LNCaP clone FGC (cell line): ENCODE measurements around the gene MFF.

ENCODE experiments used
- DNase-seq: peaks from one replicate; pipeline ENCODE4 v3.0.0-alpha.2; 2011; ENCODE audit warnings: low read depth
- H3K4me3 ChIP-seq: 2 replicates; pipeline ENCODE4 v1.5.1; 2011; ENCODE audit warnings: mild to moderate bottlenecking, low read depth, low read length, control low read depth
- TF ChIP-seq, protein P1 (sequence below): IDR thresholded peaks from 2 replicates; pipeline ENCODE4 v1.5.1; 2012; ENCODE audit warnings: mild to moderate bottlenecking; ENCODE audit not compliant: control insufficient read depth, insufficient read depth; ENCODE audit errors: extremely low read depth

The MFF gene

DNA sequence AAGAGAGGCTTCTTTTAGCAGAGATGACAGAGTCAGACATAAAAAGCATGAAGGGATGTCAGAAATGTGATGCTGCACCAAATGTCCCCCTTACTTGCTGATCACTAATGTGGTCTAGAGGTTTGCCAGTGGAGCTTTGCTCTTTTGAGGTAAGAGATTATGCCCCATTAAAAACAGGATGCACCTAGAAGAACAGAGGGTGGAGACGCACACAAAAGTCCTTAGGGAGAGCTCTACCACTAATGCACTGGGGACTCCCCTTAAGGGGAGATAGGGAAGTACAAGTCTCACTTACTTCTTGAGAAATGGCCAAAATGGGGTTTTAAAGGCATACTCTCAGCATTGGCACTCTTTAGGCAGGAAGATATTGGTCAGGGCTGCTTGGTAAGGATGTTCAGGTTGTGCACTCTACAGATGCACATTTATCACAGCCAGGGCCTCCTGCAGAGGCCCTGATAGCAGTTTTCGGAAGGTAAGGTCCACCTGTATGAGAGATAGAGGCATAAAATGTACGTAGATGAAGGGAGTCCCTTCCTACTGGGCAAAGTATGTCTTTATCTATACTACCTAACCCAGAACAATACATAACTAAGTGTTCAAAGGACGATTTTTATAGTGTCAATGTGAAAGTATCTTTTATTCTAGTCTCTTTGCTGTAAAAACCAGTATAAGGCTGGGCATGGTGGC is 79.7 kb downstream of the MFF start:
- no peak overlapping the region for H3K4me3 ChIP-seq
- TF ChIP-seq, protein P1, sequence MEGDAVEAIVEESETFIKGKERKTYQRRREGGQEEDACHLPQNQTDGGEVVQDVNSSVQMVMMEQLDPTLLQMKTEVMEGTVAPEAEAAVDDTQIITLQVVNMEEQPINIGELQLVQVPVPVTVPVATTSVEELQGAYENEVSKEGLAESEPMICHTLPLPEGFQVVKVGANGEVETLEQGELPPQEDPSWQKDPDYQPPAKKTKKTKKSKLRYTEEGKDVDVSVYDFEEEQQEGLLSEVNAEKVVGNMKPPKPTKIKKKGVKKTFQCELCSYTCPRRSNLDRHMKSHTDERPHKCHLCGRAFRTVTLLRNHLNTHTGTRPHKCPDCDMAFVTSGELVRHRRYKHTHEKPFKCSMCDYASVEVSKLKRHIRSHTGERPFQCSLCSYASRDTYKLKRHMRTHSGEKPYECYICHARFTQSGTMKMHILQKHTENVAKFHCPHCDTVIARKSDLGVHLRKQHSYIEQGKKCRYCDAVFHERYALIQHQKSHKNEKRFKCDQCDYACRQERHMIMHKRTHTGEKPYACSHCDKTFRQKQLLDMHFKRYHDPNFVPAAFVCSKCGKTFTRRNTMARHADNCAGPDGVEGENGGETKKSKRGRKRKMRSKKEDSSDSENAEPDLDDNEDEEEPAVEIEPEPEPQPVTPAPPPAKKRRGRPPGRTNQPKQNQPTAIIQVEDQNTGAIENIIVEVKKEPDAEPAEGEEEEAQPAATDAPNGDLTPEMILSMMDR: no peak
- no peak for DNase-seq

DNA sequence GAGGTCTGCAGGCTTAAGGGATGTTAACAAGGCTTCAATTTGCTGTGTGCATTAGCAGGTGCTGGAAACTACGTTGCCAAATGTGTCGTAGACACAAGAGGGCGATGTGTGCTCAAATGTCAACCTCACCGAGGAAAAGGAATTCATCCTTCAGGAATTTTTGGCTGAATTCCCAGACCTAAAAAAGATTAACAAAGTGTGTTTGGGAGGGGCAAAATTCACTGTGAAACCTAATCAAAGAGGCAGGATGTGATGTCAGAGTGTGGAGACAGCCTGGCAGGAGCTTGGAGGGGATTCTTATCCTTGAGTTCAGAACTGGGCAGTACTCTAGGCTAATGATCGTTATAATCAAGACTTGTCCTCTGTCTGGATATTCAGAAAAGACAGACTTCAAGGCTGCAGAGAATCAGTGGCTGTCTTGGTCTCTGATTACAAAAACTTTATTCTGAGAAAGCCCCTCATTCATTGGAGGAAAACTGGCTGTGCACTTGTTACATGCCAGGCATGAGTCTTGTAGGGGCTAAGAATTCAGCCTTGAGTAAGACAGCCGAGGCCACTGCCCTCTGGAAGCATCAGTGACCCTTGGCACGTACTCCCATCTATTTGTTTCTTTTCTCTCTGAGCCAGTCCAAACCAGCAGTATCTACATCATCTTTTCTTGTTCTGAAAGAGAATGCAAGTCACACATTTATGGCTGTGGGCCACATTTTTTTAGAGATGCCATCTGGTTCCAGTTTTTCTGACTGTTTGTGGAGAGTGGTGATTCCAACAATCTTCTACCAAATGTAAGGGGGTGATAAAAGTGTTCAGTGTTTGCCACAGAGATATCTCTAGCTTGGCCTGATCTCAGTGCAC is 81.4 kb downstream of the MFF start:
- TF ChIP-seq, protein P1: peak; percentile 80
- DNase-seq: peak; percentile 80
- H3K4me3 ChIP-seq: no peak overlapping the region
